Measurements from ENCODE around the gene LCE5A. TPM values are rescaled to one million over a fixed set of nuclear protein-coding genes. Genes with fewer than 3 reads are reported as not detected.

LCE5A gene, protein sequence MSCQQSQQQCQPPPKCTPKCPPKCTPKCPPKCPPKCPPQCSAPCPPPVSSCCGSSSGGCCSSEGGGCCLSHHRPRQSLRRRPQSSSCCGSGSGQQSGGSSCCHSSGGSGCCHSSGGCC
- not detected for total RNA-seq (2021; ENCODE audit: unreplicated experiment)
- not detected in 2 replicates for polyA plus RNA-seq (2012)
- not detected for Bru-seq, nascent RNA
- BruChase-seq, experiment 1, labeled RNA remaining after a 6-hour chase: not detected
- BruChase-seq, experiment 2, labeled RNA remaining after a 2-hour chase: percentile 18 among the genes with signal in this experiment
- long read RNA-seq: 0 reads

GRCh38 chr1:152510503-152510902, at the start of gene LCE5A:
Gene LCE5A, plus strand, starts transcription at chr1:152510803. Its CDS starts 732 bp downstream, at chr1:152511535.
- ChIA-PET POLR2A (no interaction called here), CTCF (no interaction called here), RAD21 (ENCODE audit: low non-redundant PET in 1 of 2, low total read pairs in 2 of 2, uncharacterized antibody in 2 of 2, unreplicated experiment in 2 of 2) (no interaction called here)
- BruUV-seq (replicated peaks): no TSS peak
- no peaks in the 10 kb centered on the region for H3K9me2 ChIP-seq (ENCODE audit: insufficient read depth)
- H3K27me3 ChIP-seq (ENCODE audit: insufficient read depth, low read length): peaks cover 4% of the 10 kb centered on the region; the same call in 1 of the 2 replicates
- TF ChIP-seq, protein P1, sequence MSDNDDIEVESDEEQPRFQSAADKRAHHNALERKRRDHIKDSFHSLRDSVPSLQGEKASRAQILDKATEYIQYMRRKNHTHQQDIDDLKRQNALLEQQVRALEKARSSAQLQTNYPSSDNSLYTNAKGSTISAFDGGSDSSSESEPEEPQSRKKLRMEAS (IDR thresholded peaks at IDR 0.05): no peak
- no peak for TF ChIP-seq ZFX (IDR thresholded peaks at IDR 0.05)
- no peak for TF ChIP-seq ZBTB33 (IDR thresholded peaks at IDR 0.05; ENCODE audit: extremely low read depth, insufficient replicate concordance, low read length)
- no peak for TF ChIP-seq POLR2A (IDR thresholded peaks at IDR 0.05; ENCODE audit: borderline replicate concordance, extremely low read depth, insufficient read depth, insufficient read length)
- TF ChIP-seq SRF (IDR thresholded peaks at IDR 0.05; ENCODE audit: low read depth): no peak
- TF ChIP-seq, protein P2, sequence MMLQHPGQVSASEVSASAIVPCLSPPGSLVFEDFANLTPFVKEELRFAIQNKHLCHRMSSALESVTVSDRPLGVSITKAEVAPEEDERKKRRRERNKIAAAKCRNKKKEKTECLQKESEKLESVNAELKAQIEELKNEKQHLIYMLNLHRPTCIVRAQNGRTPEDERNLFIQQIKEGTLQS (IDR thresholded peaks at IDR 0.05): no peak
- H2AFZ ChIP-seq (ENCODE audit: low read depth, low read length, poor library complexity, severe bottlenecking): no peak within 1 kb of the TSS
- no peaks in the 10 kb centered on the region for H3K36me3 ChIP-seq (ENCODE audit: control insufficient read depth in 1 of 2, insufficient read depth in 2 of 2, low read length in 2 of 2)
- ATAC-seq: no peak
- no peak within 1 kb of the TSS for H3K9ac ChIP-seq (ENCODE audit: low read length)
- H3K9me3 ChIP-seq (ENCODE audit: control insufficient read depth in 1 of 2, insufficient read depth in 1 of 2, low read depth in 1 of 2, low read length in 2 of 2): no peaks in the 10 kb centered on the region
- H3K4me3 ChIP-seq (replicated peaks in 1 of 2; ENCODE audit: low read depth in 1 of 2, low read length in 2 of 2): no peak within 1 kb of the TSS
- H3K27ac ChIP-seq (ENCODE audit: low read depth, low read length): no peak within 1 kb of the TSS
- no peaks in the 10 kb centered on the region for H4K20me1 ChIP-seq (ENCODE audit: insufficient read depth)
- intact Hi-C loops (cut with micrococcal nuclease): no loop called here
- H3K4me1 ChIP-seq (ENCODE audit: control insufficient read depth in 1 of 2, insufficient read depth in 2 of 2, low read length in 2 of 2): no peaks in the 10 kb centered on the region
- no peak for DNase-seq (ENCODE audit: low read depth, low spot score)
- no peaks in the 10 kb centered on the region for H3K79me2 ChIP-seq (ENCODE audit: insufficient read depth, low read length)
- no peak within 1 kb of the TSS for H3K4me2 ChIP-seq (ENCODE audit: low read length)
